Measurements from ENCODE around the gene URGCP. TPM values are rescaled to one million over a fixed set of nuclear protein-coding genes. Genes with fewer than 3 reads are reported as not detected.

URGCP gene
- polyA plus RNA-seq, 1 of the 3 experiments (the other 2 are of a cell fraction) = 22.9 TPM

- Histone ChIP-seq H3K4me1 (ENCODE audit: control insufficient read depth in 1 of 2, insufficient read depth in 2 of 2, low read depth in 1 of 2, low read length in 1 of 2) (no peaks in the 10 kb centered on the region), H3K27ac (ENCODE audit: low read depth in 2 of 2, low read length in 1 of 2) (no peak overlapping the region), H3K4me2 (no peak overlapping the region), H3F3A (replicated peaks; ENCODE audit: insufficient read depth) (no peaks in the 10 kb centered on the region), H3K9me3 (no peaks in the 10 kb centered on the region), H3K9me2 (no peaks in the 10 kb centered on the region), H4K20me1 (ENCODE audit: insufficient read depth) (peaks cover 45% of the 10 kb centered on the region), H3K36me3 (replicated peaks in 1 of 2; ENCODE audit: control insufficient read depth in 1 of 2, insufficient read depth in 2 of 2, low read length in 1 of 2) (peaks cover 0 to 22% of the 10 kb centered on the region in 2 experiments), H3K4me3 (ENCODE audit: low read depth in 2 of 2, low read length in 1 of 2) (no peak overlapping the region), H3K27me3 (ENCODE audit: insufficient read depth) (no peaks in the 10 kb centered on the region), H3K79me2 (ENCODE audit: insufficient read depth) (peaks cover 98% of the 10 kb centered on the region), H3K9ac (no peak overlapping the region), H2AFZ (ENCODE audit: low read depth) (no peak overlapping the region)
- 93% methylated on average over 8 of the region's 8 CpGs for WGBS (ENCODE audit: low lambda C conversion rate)
- ChIA-PET POLR2A (no interaction called here), CTCF (interaction anchor here (1.4 kb wide), 1 partner anchor 57 kb away, joined by 4 read pairs; no protein-coding TSS in a partner anchor)
- no peak for DNase-seq
- TF ChIP-seq TAF1 (IDR thresholded peaks at IDR 0.05; ENCODE audit: borderline replicate concordance, low read depth, low read length) (no peak), REST (IDR thresholded peaks at IDR 0.05; ENCODE audit: low read depth, low read length) (no peak), FOSL2 (IDR thresholded peaks at IDR 0.05; ENCODE audit: borderline replicate concordance, low read depth) (no peak), GATA2 (CRISPR knock-in tag; IDR thresholded peaks at IDR 0.05) (no peak), EP300 (IDR thresholded peaks at IDR 0.05; ENCODE audit: borderline replicate concordance in 1 of 2, low read depth in 1 of 2, low read length in 1 of 2) (no peak), RCOR1 (IDR thresholded peaks at IDR 0.05; ENCODE audit: low read length) (no peak), IRF3 (IDR thresholded peaks at IDR 0.05; ENCODE audit: low read depth, low read length) (no peak)
- TF ChIP-seq, protein P1, sequence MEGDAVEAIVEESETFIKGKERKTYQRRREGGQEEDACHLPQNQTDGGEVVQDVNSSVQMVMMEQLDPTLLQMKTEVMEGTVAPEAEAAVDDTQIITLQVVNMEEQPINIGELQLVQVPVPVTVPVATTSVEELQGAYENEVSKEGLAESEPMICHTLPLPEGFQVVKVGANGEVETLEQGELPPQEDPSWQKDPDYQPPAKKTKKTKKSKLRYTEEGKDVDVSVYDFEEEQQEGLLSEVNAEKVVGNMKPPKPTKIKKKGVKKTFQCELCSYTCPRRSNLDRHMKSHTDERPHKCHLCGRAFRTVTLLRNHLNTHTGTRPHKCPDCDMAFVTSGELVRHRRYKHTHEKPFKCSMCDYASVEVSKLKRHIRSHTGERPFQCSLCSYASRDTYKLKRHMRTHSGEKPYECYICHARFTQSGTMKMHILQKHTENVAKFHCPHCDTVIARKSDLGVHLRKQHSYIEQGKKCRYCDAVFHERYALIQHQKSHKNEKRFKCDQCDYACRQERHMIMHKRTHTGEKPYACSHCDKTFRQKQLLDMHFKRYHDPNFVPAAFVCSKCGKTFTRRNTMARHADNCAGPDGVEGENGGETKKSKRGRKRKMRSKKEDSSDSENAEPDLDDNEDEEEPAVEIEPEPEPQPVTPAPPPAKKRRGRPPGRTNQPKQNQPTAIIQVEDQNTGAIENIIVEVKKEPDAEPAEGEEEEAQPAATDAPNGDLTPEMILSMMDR (IDR thresholded peaks at IDR 0.05) = no peak
- TF ChIP-seq, protein P2, sequence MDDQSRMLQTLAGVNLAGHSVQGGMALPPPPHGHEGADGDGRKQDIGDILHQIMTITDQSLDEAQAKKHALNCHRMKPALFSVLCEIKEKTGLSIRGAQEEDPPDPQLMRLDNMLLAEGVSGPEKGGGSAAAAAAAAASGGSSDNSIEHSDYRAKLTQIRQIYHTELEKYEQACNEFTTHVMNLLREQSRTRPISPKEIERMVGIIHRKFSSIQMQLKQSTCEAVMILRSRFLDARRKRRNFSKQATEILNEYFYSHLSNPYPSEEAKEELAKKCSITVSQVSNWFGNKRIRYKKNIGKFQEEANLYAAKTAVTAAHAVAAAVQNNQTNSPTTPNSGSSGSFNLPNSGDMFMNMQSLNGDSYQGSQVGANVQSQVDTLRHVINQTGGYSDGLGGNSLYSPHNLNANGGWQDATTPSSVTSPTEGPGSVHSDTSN (IDR thresholded peaks at IDR 0.05) = no peak
- TF ChIP-seq, protein P3, sequence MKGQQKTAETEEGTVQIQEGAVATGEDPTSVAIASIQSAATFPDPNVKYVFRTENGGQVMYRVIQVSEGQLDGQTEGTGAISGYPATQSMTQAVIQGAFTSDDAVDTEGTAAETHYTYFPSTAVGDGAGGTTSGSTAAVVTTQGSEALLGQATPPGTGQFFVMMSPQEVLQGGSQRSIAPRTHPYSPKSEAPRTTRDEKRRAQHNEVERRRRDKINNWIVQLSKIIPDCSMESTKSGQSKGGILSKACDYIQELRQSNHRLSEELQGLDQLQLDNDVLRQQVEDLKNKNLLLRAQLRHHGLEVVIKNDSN (IDR thresholded peaks at IDR 0.05; ENCODE audit: borderline replicate concordance, low read depth) = no peak
These were observed 10.5 kb downstream of the URGCP start for GRCh38 chr7:43895847-43896415.

Data from SK-N-SH (cell line).